Muscle of leg (tissue), 11 donors: ENCODE measurements around the gene KLHL29. TPM values are rescaled to one million over a fixed set of nuclear protein-coding genes. Genes with fewer than 3 reads are reported as not detected.
A peak's percentile ranks its signal among the peaks of the same experiment; 100 is the strongest.

ENCODE experiments used
- DNase-seq: peaks from one replicate; pipeline ENCODE4 v3.0.0; 2013
- H3K27ac ChIP-seq: one replicate; pipeline ENCODE4 v1.5.1; 2013; ENCODE audit warnings: mild to moderate bottlenecking, low read length, control low read depth
- H3K27me3 ChIP-seq: one replicate; pipeline ENCODE4 v1.6.1; 2013; ENCODE audit warnings: low read length; ENCODE audit not compliant: control insufficient read depth, insufficient read depth
- H3K36me3 ChIP-seq: one replicate; pipeline ENCODE4 v1.6.1; 2013; ENCODE audit warnings: low read length; ENCODE audit not compliant: control insufficient read depth, insufficient read depth
- H3K4me1 ChIP-seq: one replicate; pipeline ENCODE4 v1.6.1; 2013; ENCODE audit warnings: low read length; ENCODE audit not compliant: control insufficient read depth, insufficient read depth
- H3K4me3 ChIP-seq: one replicate; pipeline ENCODE4 v1.5.1; 2013; ENCODE audit warnings: low read length, control low read depth
- H3K9me3 ChIP-seq: replicated peaks from 2 replicates; pipeline ENCODE4 v1.6.1; 2013; ENCODE audit warnings: low read depth, low read length; ENCODE audit not compliant: control insufficient read depth
- WGBS: methylation state at CpG from one replicate; pipeline ENCODE4 v1.1.5; 2013; ENCODE audit warnings: missing lambda C conversion rate; ENCODE audit not compliant: insufficient coverage; 5-methylcytosine and 5-hydroxymethylcytosine counted together
- polyA plus RNA-seq, 8 donors: library from polyadenylated mRNA; unstranded; fragments of 120-200 nt; gene quantifications; one replicate each; pipeline versions ENCODE4 v1.2.1 to v1.2.3, GENCODE V29; 2013; ENCODE audit warnings: inconsistent platforms in 1 of 8, low replicate concordance in 1 of 8; ENCODE audit not compliant: insufficient read length in 8 of 8, insufficient read depth in 1 of 8
- total RNA-seq: library from RNA; stranded (reverse); fragments of 120-200 nt; gene quantifications from one replicate; pipeline ENCODE4 v1.2.4, GENCODE V29; 2013

Gene KLHL29
- total and polyA plus RNA-seq, 9 donors: 4.7 to 9.7 (median 7.3) TPM

- Histone ChIP-seq H3K27ac (peak overlapping the region; percentile 76), H3K4me3 (no peak overlapping the region), H3K4me1 (peaks cover 59% of the 10 kb centered on the region), H3K9me3 (peaks cover 2% of the 10 kb centered on the region), H3K27me3 (no peaks in the 10 kb centered on the region), H3K36me3 (no peaks in the 10 kb centered on the region)
- no peak for DNase-seq
- WGBS: 78% methylated on average over 5 of the region's 8 CpGs
Measured at GRCh38 chr2:23601301-23601965, 216.5 kb downstream of the KLHL29 start.

- H3K27me3 ChIP-seq: no peaks in the 10 kb centered on the region
- H3K27ac ChIP-seq: peak overlapping the region; percentile 76
- WGBS: 47% methylated on average over 10 of the region's 12 CpGs
- DNase-seq: peak; percentile 76
- peaks cover 53% of the 10 kb centered on the region for H3K4me1 ChIP-seq
- H3K4me3 ChIP-seq: no peak overlapping the region
- peaks cover 7% of the 10 kb centered on the region for H3K9me3 ChIP-seq
- no peaks in the 10 kb centered on the region for H3K36me3 ChIP-seq
Measured at GRCh38 chr2:23602116-23602515, 217.1 kb downstream of the KLHL29 start.

- Histone ChIP-seq H3K27ac (peak overlapping the region; percentile 76), H3K36me3 (no peaks in the 10 kb centered on the region), H3K9me3 (peaks cover 7% of the 10 kb centered on the region), H3K4me1 (peaks cover 47% of the 10 kb centered on the region), H3K27me3 (no peaks in the 10 kb centered on the region), H3K4me3 (no peak overlapping the region)
- DNase-seq: no peak
- WGBS: 60% methylated on average over 5 of the region's 6 CpGs
Measured at GRCh38 chr2:23603156-23603555, 218.2 kb downstream of the KLHL29 start.

- no peaks in the 10 kb centered on the region for H3K27me3 ChIP-seq
- no peak overlapping the region for H3K4me3 ChIP-seq
- DNase-seq: no peak
- H3K27ac ChIP-seq: peak overlapping the region; percentile 25
- H3K4me1 ChIP-seq: peaks cover 43% of the 10 kb centered on the region
- no peaks in the 10 kb centered on the region for H3K36me3 ChIP-seq
- peaks cover 7% of the 10 kb centered on the region for H3K9me3 ChIP-seq
- 76% methylated on average over 12 of the region's 12 CpGs for WGBS
Measured at GRCh38 chr2:23603581-23603980, 218.6 kb downstream of the KLHL29 start.

- WGBS: 81% methylated on average over 2 of the region's 7 CpGs
- H3K4me3 ChIP-seq: no peak overlapping the region
- no peaks in the 10 kb centered on the region for H3K27me3 ChIP-seq
- H3K9me3 ChIP-seq: peaks cover 7% of the 10 kb centered on the region
- H3K4me1 ChIP-seq: peaks cover 35% of the 10 kb centered on the region
- no peak overlapping the region for H3K27ac ChIP-seq
- no peak for DNase-seq
- H3K36me3 ChIP-seq: no peaks in the 10 kb centered on the region
Measured at GRCh38 chr2:23604731-23605130, 219.8 kb downstream of the KLHL29 start.

- WGBS: 89% methylated on average over 7 of the region's 11 CpGs
- Histone ChIP-seq H3K36me3 (no peaks in the 10 kb centered on the region), H3K9me3 (peaks cover 7% of the 10 kb centered on the region), H3K4me3 (no peak overlapping the region), H3K27me3 (no peaks in the 10 kb centered on the region), H3K27ac (no peak overlapping the region), H3K4me1 (peaks cover 31% of the 10 kb centered on the region)
- DNase-seq: no peak
Measured at GRCh38 chr2:23605236-23605635, 220.3 kb downstream of the KLHL29 start.

GRCh38 chr2:23606196-23606595 lies 221.2 kb downstream of the KLHL29 start:
- H3K9me3 ChIP-seq: peaks cover 9% of the 10 kb centered on the region
- no peak for DNase-seq
- no peak overlapping the region for H3K27ac ChIP-seq
- H3K36me3 ChIP-seq: no peaks in the 10 kb centered on the region
- H3K27me3 ChIP-seq: no peaks in the 10 kb centered on the region
- H3K4me1 ChIP-seq: peaks cover 24% of the 10 kb centered on the region
- no peak overlapping the region for H3K4me3 ChIP-seq
- WGBS: 93% methylated on average over 5 of the region's 9 CpGs

- peaks cover 15% of the 10 kb centered on the region for H3K9me3 ChIP-seq
- no peaks in the 10 kb centered on the region for H3K27me3 ChIP-seq
- no peak overlapping the region for H3K27ac ChIP-seq
- H3K4me3 ChIP-seq: no peak overlapping the region
- no peak for DNase-seq
- peaks cover 18% of the 10 kb centered on the region for H3K4me1 ChIP-seq
- no peaks in the 10 kb centered on the region for H3K36me3 ChIP-seq
Measured at GRCh38 chr2:23606968-23607367, 222.0 kb downstream of the KLHL29 start.

GRCh38 chr2:23607925-23608324 lies 222.9 kb downstream of the KLHL29 start:
- no peak for DNase-seq
- Histone ChIP-seq H3K36me3 (no peaks in the 10 kb centered on the region), H3K4me3 (no peak overlapping the region), H3K4me1 (peaks cover 9% of the 10 kb centered on the region), H3K9me3 (peaks cover 21% of the 10 kb centered on the region), H3K27ac (no peak overlapping the region), H3K27me3 (no peaks in the 10 kb centered on the region)
- WGBS: no CpG with 5 or more reads among the region's 3 CpGs

- Histone ChIP-seq H3K36me3 (no peaks in the 10 kb centered on the region), H3K9me3 (peaks cover 21% of the 10 kb centered on the region), H3K27ac (no peak overlapping the region), H3K4me1 (no peaks in the 10 kb centered on the region), H3K27me3 (no peaks in the 10 kb centered on the region), H3K4me3 (no peak overlapping the region)
- DNase-seq: no peak
- 96% methylated on average over 6 of the region's 7 CpGs for WGBS
Measured at GRCh38 chr2:23609254-23609653, 224.3 kb downstream of the KLHL29 start.

- DNase-seq: no peak
- no CpG with 5 or more reads among the region's 3 CpGs for WGBS
- H3K9me3 ChIP-seq: peaks cover 17% of the 10 kb centered on the region
Measured at GRCh38 chr2:23611839-23612238, 226.9 kb downstream of the KLHL29 start.

More at GRCh38 chr2:23611839-23612238, 226.9 kb downstream of the KLHL29 start:
- H3K4me3 ChIP-seq: no peak overlapping the region
- peaks cover 10% of the 10 kb centered on the region for H3K4me1 ChIP-seq
- no peak overlapping the region for H3K27ac ChIP-seq
- H3K36me3 ChIP-seq: no peaks in the 10 kb centered on the region
- H3K27me3 ChIP-seq: no peaks in the 10 kb centered on the region
